DND-41 (cell line): Measurements from ENCODE around the gene ADAMTS16.

Experiments
- ATAC-seq: fragments of 200-7000 bp; cut with Tn5 transposase; 3 replicates; pipeline ENCODE4 v1.9.1; 2021; ENCODE audit warnings: low read depth; ENCODE audit not compliant: insufficient read depth
- DNase-seq: peaks from one replicate; pipeline ENCODE4 v3.0.0-alpha.2; 2020
- H2AFZ ChIP-seq: 2 replicates; pipeline ENCODE4 v1.6.0; 2012; ENCODE audit warnings: low read depth, low read length
- H3K27ac ChIP-seq: 2 replicates; pipeline ENCODE4 v1.5.1; 2012; ENCODE audit warnings: low read length, inconsistent platforms
- H3K27me3 ChIP-seq: fragments of 200-600 bp; sonication (generic); 2 replicates; pipeline ENCODE4 v1.6.0; 2012; ENCODE audit warnings: low read length, mild to moderate bottlenecking, inconsistent platforms; ENCODE audit not compliant: insufficient read depth, poor library complexity
- H3K36me3 ChIP-seq: 2 replicates; pipeline ENCODE4 v1.5.1; 2012; ENCODE audit warnings: low read length, inconsistent platforms; ENCODE audit not compliant: insufficient read depth
- H3K4me1 ChIP-seq: 2 replicates; pipeline ENCODE4 v1.5.1; 2012; ENCODE audit warnings: mild to moderate bottlenecking, low read length; ENCODE audit not compliant: insufficient read depth
- H3K4me2 ChIP-seq: 2 replicates; pipeline ENCODE4 v1.6.0; 2012; ENCODE audit warnings: mild to moderate bottlenecking, moderate library complexity, low read length, inconsistent platforms; ENCODE audit not compliant: insufficient read depth
- H3K4me3 ChIP-seq, 2 experiments: fragments of 200-600 bp in 1 of 2; shearing (Covaris generic) in 1 of 2; 2 replicates each; pipeline ENCODE4 v1.5.1; 2012 to 2016; ENCODE audit warnings: inconsistent platforms in 2 of 2, low read length in 2 of 2, mild to moderate bottlenecking in 2 of 2, low read depth in 1 of 2, moderate library complexity in 1 of 2
- H3K79me2 ChIP-seq: 2 replicates; pipeline ENCODE4 v1.6.0; 2012; ENCODE audit warnings: low read length, inconsistent platforms; ENCODE audit not compliant: insufficient read depth
- H3K9ac ChIP-seq: 2 replicates; pipeline ENCODE4 v1.6.0; 2012; ENCODE audit warnings: low read depth, mild to moderate bottlenecking, inconsistent platforms, low read length, moderate library complexity
- H3K9me3 ChIP-seq: 2 replicates; pipeline ENCODE4 v1.5.1; 2012; ENCODE audit warnings: low read length, moderate library complexity, mild to moderate bottlenecking, inconsistent platforms; ENCODE audit not compliant: insufficient read depth, severe bottlenecking
- H4K20me1 ChIP-seq: 2 replicates; pipeline ENCODE4 v1.6.0; 2012; ENCODE audit warnings: low read length; ENCODE audit not compliant: insufficient read depth
- CTCF ChIP-seq: IDR thresholded peaks from 2 replicates; pipeline ENCODE4 v1.5.1; 2012; ENCODE audit warnings: borderline replicate concordance, low read length, moderate library complexity, mild to moderate bottlenecking; ENCODE audit not compliant: poor library complexity, severe bottlenecking; ENCODE audit errors: extremely low read depth
- EZH2 ChIP-seq: IDR thresholded peaks from 3 replicates; pipeline ENCODE4 v1.6.1; 2012; ENCODE audit warnings: borderline replicate concordance, low read depth, mild to moderate bottlenecking, moderate library complexity, low read length, inconsistent platforms; ENCODE audit not compliant: severe bottlenecking

ADAMTS16 gene

GRCh38 chr5:5304361-5305020 lies 164.4 kb downstream of the ADAMTS16 start:
- Histone ChIP-seq H4K20me1 (no peaks in the 10 kb centered on the region; the same call in 1 of the 2 replicates), H2AFZ (no peak overlapping the region), H3K27ac (no peak overlapping the region), H3K36me3 (no peaks in the 10 kb centered on the region), H3K27me3 (no peaks in the 10 kb centered on the region), H3K4me3 (no peak overlapping the region), H3K9me3 (no peaks in the 10 kb centered on the region), H3K4me1 (no peaks in the 10 kb centered on the region), H3K79me2 (no peaks in the 10 kb centered on the region), H3K4me2 (no peak overlapping the region), H3K9ac (no peak overlapping the region)
- ATAC-seq: peak; percentile 24; the same call in 1 of the 3 replicates
- no peak for DNase-seq
- TF ChIP-seq CTCF: no peak
- TF ChIP-seq EZH2: no peak

DNA sequence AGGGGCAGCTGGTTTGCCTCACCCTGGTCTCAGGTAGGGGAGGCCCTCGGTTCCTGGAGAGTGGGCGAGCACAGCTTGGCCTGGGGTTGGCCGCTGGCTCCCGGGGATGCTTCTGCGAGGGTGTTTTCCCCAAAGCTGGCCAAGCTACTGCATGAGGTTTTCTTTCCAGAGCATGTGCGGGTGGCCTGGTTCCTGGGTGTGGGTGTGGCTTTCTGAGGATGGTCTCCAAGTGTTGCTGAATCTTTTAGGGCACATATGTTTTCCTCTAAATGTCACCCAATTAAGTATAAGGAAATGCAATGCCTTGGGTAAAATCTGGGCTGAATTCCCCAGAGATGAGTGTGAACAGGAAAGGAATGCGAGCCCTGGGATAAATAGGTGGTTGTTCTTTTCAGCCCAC lies 166.6 kb downstream of the ADAMTS16 start:
- TF ChIP-seq EZH2 (no peak), CTCF (no peak)

GRCh38 chr5:5308319-5308718 lies 168.2 kb downstream of the ADAMTS16 start:
- no peak for DNase-seq
- Histone ChIP-seq H3K79me2 (no peaks in the 10 kb centered on the region), H3K4me3 (no peak overlapping the region), H3K27me3 (no peaks in the 10 kb centered on the region), H4K20me1 (no peaks in the 10 kb centered on the region; the same call in 1 of the 2 replicates), H3K4me2 (no peak overlapping the region), H3K9ac (no peak overlapping the region), H3K9me3 (no peaks in the 10 kb centered on the region), H2AFZ (no peak overlapping the region), H3K4me1 (no peaks in the 10 kb centered on the region), H3K27ac (no peak overlapping the region), H3K36me3 (no peaks in the 10 kb centered on the region)
- ATAC-seq: no peak
- TF ChIP-seq EZH2 (no peak), CTCF (no peak)

More for the DNA sequence above, 166.6 kb downstream of the ADAMTS16 start:
- Histone ChIP-seq H3K4me3 (no peak overlapping the region), H2AFZ (no peak overlapping the region), H3K4me2 (no peak overlapping the region), H3K9me3 (no peaks in the 10 kb centered on the region), H3K27me3 (no peaks in the 10 kb centered on the region), H3K4me1 (no peaks in the 10 kb centered on the region), H3K27ac (no peak overlapping the region), H3K36me3 (no peaks in the 10 kb centered on the region), H3K9ac (no peak overlapping the region), H3K79me2 (no peaks in the 10 kb centered on the region), H4K20me1 (no peaks in the 10 kb centered on the region; the same call in 1 of the 2 replicates)
- DNase-seq (no peak), ATAC-seq (no peak)
